Stimulated activated CD8-positive, alpha-beta memory T cell treated with anti-CD3 and anti-CD28 coated beads, Interleukin-7, amount 100 ng/mL, for 24 hours (primary cell): ENCODE results near the gene HIVEP2.

Experiments used
- DNase-seq: peaks from one replicate; pipeline ENCODE4 v3.0.0-alpha.2; 2020; ENCODE audit warnings: low read depth

Gene HIVEP2

DNA sequence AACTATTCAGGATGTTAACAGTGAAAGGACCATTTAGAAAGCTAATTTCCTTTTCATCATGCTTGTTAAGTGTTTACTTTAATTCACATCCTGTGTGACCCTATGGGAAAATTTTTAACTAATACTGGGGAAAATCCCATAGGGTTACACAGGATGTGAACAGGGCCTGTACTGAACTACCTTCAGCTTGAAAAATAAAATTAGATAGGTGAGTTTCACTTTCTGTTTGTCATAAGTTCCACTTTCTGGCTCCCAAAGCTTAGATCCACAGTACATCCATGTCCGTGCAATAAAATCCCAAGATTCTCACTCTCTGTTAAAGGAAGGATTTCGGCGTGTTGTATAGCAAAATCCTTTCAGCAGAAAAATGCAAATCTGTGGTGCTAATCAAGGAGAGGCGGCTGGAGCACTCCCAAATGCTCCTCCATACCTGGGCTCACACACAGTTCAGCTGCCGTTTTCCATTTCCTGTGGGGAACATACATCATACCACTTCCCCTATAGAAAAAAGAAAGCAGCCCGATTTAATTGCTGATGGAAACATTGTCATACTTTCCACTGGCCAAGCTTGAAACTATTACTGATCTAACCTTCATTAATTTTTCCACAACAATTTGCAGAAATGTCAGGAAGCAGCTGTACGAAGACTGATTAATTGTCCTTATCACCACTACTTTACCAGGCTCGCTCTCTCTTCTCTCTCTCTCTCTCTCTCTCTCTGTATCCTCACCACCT is 125.2 kb downstream of the HIVEP2 start:
- no peak for DNase-seq

DNA sequence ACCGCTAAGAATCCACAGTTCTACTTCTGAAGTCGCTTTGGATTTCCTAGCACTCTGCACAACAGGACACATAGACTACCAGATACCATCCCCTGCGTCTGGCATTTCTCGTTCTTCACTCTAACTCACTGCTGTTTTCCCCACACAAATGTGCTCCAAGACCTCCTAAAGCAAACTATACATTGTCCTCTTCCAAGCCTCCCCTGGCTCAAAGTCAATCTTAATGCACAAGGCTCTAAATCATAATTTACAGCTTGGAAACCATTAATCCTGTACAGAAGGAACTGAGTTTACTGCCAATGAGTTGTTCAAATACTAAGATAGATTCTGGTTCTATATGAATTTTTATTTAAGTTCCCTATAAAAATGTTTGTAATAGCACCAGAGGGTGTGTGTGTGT is 128.5 kb downstream of the HIVEP2 start:
- no peak for DNase-seq

DNA sequence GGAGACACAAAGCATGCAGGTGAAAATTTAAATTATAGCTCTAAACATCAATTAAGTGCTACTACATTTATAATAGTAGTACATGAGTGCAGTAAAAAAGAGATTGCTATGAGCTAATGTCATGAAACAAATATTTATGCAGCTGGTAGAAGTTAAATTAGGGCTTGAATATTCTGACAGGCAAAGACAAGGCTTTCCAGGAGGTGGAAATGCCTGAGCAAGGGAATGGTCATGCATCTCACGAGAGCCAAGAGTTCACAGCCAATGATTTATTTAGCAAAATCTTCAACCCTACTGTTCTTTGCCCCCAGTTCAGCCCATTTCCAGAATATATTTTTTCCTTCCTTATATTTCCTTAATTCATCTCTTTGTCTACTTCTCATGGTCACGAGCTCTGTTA is 128.9 kb downstream of the HIVEP2 start:
- no peak for DNase-seq

DNA sequence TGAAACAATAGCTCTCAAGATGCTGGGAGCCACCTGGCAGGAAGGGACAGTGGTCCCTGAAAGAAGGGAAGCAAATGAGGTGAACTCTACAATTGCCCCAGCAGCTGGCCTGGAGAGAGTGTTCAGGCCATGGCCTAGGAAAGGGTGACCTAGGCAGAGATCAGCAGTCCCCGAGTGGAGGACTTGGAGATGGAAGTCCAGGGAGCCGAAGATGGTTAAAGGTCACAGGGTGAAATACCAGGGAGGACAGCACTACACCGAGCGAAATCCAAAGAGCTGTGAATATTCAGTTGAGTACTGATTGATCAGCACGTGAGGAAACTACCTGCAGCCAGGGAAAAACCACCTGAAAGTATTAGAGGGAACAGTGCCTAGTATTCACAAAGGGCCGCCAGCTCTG is 133.1 kb downstream of the HIVEP2 start:
- no peak for DNase-seq

DNA sequence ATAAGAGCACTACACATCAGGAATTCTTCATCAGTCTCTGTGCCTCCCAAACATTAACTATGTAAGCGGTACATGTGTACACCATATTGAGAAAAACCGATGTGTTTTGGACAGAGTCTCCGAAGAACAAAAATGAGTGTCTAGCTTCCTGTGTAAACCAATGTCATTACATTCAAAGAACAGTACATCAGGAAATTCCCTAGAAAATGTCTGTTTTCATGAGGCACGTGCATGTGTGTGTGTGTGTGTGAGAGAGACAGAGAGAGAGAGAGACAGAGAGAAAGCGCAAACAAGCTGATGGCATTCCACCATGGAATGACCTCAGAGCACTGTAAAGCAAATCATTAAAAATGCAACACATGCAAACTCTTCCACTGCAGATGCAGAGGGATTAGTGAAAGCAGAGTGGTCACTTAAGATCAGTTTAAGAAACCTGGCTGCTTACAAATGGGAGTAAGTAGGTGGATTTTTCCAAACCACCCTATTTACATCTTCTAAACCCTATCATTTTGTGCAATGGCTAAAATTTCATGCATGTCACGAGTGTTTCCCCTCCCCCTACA is 133.9 kb downstream of the HIVEP2 start:
- DNase-seq: no peak

DNA sequence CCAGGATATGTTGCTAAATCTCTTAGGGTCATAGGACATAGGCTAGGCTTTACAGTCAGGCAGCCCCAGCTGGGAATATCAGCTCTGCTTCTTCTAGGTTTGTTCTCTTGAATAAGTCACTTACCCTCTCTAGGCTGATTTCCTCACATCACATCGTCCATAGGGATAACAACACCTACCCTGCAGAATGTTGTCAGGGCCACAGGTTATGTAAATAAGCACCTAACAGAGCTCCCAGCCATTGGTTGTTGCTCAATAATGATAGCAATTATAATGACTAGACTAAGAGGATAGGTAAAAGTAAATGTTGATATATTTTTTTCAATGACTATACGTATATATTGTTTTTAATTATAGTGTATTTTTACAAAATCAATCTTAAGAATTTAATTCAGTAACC is 135.0 kb downstream of the HIVEP2 start:
- no peak for DNase-seq

DNA sequence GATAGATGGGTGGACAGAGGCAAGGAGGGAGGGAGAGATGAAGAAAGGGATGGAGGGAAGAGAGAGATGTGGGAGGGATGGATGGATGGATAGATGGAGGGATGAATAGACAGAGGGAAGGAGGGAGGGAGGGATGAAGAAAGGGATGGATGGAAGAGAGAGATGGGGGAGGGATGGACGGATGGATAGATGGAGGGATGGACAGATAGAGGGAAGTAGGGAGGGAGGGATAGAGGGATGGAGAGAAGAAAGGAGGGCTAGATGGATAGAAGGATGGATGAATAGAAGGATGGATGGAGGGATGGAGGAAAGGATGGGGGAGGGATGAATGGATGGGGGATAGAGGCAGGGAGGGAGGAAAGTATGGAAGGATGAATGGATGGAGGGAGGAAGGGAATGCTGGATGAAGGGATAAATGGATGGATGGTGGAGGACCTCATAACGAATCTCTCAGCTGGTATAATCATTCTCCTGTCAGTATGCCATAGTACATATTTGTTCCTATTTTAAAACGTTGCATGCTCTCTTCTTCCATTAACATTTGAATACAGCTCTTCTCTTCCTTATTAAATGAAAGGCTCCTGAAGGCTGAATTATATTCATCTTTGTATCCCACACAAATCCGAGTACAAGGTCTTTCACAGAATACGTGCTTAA is 136.4 kb downstream of the HIVEP2 start:
- DNase-seq: no peak

DNA sequence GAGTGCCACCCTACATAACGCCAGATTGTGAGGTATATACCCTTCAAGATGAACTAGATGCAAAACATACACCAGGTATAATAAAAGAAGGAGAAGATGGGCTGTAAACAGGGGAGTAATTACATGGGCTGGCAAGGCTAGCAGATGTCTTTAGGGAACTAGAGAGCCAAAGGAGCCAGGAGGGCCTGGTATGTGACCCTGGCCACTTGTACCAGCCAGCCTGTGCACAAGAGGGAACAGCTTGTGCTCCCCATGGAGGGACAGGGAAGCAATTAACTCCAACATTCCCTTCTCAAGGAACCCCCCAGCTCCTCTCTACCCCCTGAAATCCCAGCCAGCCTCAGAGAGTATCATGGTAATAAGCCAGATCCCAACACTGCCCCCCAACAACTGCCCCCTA is 139.9 kb downstream of the HIVEP2 start:
- DNase-seq: no peak

DNA sequence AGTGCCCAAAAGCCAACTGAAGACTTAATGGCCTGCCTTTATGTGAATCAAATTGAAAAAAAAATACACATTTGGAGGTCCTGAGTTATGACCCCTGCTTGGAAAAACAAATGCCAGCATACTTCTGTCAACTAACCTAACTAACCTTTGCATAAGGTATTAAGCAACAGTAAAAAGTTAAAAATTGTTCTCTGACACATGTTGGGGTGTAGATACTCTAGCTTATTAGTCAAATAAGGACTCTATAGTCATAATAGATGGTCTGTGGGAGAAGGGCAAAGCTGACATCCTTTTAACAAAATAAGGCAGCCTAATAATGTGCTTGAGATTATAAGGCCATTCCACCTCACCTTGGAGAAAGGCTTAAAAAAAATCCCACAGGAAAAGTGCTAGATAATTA is 140.5 kb downstream of the HIVEP2 start:
- no peak for DNase-seq

DNA sequence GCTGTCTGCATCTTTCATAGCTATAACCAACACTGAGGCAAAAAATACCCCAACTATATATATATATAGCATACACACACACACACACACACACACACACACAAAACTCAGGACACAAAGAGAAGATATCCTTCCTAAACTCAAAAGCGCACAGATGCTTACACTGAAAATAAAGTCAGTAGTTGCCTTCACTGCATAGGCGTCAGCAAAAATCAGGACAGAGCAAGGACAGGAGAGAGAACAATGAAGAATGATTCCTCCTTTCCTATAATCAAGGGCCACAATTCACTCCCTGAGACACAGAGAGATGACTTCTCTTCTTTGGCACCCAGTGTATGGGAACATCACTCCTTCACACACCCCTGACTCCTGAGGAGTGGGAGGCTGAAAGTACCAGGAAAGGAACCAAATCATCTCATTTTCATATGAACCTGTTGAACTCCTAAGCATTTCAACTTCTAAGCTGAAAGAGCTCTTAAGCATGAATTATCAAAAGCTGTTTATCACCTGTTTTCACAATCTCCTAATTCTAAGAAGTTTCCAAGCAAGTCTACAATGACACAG is 141.4 kb downstream of the HIVEP2 start:
- no peak for DNase-seq

DNA sequence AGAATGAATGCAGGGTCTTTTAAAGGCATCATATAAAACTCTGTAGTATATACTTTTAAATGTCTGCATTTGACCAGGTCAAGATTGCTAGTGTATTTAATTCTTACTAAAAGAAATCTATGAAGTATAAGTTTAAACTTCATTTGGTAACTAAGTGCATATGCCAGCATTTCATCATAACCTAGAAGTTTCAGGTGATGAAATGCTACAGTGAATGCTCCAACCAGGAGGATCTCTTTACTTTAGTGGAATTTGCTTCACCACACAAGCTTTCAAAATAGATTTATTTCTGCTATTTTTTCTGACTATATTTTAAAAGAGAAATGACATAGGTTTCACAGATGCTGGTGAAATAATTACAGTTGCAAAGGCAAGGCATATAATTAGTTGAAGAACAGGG is 141.9 kb downstream of the HIVEP2 start:
- DNase-seq: no peak

DNA sequence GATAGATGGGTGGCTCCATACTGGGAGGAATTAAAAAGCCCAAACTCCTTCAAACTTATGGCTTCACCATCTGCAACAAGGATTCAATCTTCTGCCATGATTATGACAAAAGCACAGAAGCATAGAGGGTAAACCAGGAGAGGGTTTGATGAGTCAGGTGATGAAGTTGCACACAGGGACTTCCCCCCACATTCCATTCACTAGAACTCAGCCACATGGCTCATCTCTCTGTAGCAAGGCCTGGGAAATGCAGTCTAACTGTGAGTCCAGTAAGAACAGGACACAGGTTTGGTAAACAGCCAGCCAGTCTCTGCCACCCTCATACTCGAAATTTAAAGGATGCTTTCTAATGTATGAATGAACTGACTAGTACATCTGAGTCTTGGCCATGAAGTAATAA is 142.9 kb downstream of the HIVEP2 start:
- DNase-seq: no peak

DNA sequence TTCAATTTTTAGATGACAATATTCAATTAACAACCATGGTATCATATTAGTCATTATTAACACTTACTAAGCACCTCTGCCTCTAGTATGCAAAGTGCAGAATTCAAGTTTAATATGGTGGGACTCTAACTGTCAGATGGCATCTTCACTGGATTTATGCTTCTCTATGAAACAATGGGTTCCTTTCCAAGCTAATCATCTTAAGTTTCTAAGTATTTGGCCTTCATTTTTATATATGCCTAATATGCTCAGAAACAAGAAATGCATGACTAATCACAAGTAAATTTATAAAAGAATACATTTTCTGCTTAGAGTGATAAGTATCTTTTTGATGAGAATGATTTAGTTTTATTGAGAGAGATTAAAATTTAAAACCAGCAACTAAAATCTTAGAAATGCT is 144.7 kb downstream of the HIVEP2 start:
- no peak for DNase-seq

DNA sequence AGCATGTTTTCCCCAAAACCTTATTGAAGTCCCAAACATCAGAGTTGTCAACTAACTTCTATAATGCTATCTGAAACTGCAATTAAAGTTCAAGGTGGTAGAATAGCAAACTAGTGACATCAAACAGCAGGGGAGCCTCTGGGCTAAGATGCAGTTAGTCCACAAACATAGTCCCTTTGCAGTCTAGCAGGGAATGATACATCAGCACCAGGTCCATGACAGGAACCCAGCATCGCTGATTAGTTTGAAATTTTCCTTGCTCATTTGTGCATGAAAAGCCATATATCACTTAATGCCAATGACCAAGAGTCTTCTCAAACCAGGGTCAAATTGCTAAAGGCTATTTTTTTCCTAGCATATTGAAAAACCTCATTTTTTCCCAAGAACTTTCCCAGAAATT is 145.3 kb downstream of the HIVEP2 start:
- DNase-seq: no peak

DNA sequence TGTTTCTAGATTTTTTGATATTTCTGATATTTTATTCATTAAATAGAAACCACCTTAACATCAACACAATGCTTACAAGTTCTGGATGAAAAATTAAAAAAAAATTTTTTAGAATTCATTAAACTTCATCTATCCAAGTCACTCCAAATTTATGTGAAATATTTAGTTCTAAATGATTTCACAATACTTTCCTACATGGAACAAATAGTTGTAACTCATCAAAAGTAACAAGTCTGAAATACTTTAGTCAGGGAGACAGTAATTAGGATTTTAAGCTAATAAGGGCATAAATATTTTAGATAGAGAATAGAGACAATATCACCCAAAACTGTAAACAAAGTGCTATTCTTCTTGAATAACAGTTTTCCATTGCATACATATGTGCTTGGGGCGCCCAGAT is 147.8 kb downstream of the HIVEP2 start:
- no peak for DNase-seq

DNA sequence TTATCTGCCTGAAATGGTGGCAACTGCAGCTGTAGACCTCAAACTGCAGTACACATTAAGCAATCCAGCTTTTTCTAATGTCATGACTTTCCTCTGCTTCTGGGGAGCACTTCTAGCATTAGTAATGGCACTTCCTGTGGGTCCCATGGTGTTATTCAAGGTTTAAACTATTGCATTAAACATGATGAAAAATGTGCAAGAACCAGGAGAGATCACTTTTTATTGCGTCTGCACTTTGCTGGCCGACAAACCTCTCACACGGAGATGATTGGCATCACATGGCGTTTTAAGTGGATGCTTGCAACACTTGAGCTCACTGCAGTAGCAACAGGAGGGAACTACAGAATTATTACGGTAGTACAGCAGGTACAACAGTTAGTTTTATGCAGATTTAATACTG is 148.4 kb downstream of the HIVEP2 start:
- DNase-seq: no peak

DNA sequence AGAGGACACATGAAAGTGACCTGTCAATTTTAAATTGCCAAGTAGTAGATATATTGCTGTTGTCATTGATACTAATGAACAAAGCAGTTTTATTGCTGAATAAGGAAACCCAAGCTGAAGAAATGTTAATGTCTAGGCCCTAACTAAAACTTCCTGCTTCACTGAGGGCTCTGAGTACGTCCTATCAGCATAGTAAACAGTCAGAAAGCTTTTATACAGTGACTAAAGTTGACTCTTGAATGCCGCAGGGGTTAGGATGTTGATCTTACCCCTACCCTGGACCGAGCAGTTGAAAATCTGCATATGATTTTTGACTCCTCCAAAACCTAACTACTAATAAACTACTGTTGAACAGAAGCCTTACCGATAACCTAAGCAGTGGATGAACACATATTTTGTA is 149.0 kb downstream of the HIVEP2 start:
- DNase-seq: no peak

DNA sequence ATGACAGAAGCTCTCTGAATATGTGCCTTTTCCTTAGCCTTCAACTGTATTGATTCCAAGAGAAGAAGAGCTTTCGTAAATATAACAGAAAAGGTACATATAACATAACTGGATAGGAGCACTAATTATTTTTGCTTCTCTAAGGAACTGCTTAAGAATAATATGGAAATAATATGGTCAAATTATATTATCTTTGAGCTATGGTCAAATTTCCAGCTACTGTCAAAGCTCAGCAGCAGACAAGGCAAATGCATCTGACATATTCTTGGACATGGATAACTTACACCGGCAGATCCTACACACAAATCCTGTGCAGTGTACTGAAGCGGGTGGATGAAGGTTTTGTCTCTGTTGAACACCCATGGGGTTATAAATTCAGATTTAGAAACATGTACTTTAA is 150.6 kb downstream of the HIVEP2 start:
- no peak for DNase-seq

DNA sequence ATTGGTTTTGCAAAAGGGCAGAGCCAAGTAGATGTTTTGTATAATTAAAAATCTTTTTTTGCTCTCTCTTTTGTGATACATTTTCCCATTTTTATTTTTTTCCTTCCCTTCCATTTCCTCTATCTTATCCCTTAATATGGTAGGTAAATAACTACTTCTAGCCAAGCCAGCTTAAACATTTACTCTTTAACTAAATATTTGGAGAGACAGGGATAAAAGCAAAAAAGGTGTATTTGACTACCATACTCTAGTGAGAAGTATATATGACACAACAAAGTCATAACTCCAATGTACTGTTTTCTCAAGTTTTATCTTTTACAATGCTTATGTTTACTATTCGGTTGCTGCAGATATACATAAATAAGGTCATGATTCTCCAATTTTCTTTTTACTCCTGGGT is 154.7 kb downstream of the HIVEP2 start:
- DNase-seq: no peak

DNA sequence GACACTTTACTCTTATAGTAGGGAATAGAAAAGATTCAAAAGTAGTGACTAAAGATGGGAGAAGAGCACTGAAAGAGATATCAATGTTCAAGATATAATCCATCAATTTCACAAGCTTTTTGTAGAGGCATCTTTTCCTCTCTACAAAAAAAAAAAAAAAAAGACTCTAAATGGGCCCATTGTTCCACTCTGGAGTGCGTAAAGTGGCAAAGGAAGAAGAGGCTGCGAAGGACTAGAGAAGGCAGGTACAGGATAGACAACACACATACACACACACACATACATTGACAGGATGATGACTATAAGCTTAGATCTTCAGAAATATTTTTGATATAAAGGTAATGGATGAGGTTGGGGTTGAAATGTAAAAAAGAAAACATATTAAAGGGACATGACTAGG is 157.6 kb downstream of the HIVEP2 start:
- DNase-seq: no peak

DNA sequence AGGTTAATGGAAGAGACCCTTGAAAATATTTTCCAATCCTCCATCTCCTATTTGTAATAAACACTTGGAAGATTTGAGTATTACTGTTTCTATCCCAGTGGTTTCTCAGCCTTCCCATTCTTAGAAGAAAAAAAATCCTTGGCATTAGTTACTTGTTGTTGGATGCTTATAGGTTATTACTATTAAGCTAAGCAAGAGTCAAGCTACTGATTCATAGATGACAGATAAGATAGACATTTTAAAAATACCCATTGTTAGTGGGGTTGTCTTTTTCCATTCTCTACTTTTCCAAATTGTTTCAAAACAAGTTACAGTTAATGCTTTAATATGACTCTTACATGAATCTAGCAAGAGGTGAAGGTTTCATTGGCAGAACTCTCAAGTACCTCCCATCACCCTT is 158.5 kb downstream of the HIVEP2 start:
- DNase-seq: no peak

DNA sequence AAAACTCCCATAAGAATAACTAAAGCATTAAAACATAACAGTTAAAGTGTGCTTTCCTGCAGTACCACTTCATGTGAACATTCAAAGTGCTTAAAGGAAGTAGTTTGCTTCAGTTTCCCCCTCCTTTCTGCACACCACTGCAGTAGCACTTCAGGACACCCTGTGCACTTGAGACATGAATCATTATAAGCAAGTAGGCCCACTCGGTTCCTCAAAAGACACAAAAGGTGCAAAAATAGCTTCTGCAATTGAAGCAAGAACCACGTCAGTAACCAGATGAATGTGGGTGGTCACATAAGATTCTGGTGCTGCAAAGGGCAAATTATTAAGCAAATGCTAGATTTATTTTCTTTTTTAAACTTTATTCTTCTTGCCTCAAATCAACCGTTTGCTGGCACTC is 160.6 kb downstream of the HIVEP2 start:
- no peak for DNase-seq

DNA sequence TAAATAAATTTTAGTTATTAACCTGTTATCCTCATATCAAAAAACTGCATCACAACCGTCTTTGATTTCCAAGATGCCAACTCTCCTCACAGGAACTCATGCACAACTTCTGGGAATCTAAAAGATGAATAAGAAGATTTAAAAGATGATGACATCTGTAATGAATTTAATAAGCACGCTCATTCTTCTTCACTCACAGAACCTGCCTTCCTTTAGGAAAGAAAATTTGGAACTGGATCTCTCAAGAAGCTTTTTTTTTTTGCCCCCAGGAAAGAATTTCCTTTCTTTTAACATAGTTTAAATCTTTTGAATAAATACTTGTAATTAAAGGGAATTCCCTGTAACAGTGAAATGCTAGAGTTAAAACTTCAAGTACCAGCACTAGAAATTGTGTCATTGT is 161.5 kb downstream of the HIVEP2 start:
- no peak for DNase-seq

DNA sequence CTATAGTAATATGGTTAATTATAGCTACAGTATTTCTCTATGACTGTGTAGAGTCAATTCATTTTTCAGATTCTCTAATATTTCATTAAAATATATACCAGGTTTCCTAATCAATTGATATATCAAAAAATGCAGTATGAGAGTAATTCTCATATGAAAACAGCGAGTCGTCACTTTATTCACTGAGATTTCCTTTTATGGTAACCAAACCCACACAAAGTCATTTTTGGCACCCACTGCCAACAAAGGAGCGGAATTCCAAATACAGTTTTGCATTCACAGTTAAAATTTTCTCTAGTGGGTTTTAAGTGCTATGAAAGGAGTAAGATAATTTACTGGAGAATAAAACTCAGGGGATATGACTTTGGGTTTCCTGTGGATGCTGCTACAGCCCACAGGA is 163.8 kb downstream of the HIVEP2 start:
- no peak for DNase-seq
